Vagina (tissue), 2 donors: Measurements from ENCODE around the gene CLDN25.

ENCODE experiments used
- POLR2A ChIP-seq, 2 donors: fragments of 450-650 bp; IDR thresholded peaks; one replicate each; pipeline ENCODE4 v1.6.1; 2017; ENCODE audit warnings: antibody characterized with exemption in 2 of 2, mild to moderate bottlenecking in 2 of 2, moderate library complexity in 2 of 2
- TF ChIP-seq, protein P1 (sequence below), 3 experiments: fragments of 450-650 bp in 2 of 3; fragments of 200-600 bp in 1 of 3; sonication (generic) in 1 of 3; IDR thresholded peaks; one replicate each; pipeline ENCODE4 v1.5.1; 2017 to 2019; ENCODE audit warnings: antibody characterized with exemption in 3 of 3, mild to moderate bottlenecking in 2 of 3, moderate library complexity in 2 of 3

DNA sequence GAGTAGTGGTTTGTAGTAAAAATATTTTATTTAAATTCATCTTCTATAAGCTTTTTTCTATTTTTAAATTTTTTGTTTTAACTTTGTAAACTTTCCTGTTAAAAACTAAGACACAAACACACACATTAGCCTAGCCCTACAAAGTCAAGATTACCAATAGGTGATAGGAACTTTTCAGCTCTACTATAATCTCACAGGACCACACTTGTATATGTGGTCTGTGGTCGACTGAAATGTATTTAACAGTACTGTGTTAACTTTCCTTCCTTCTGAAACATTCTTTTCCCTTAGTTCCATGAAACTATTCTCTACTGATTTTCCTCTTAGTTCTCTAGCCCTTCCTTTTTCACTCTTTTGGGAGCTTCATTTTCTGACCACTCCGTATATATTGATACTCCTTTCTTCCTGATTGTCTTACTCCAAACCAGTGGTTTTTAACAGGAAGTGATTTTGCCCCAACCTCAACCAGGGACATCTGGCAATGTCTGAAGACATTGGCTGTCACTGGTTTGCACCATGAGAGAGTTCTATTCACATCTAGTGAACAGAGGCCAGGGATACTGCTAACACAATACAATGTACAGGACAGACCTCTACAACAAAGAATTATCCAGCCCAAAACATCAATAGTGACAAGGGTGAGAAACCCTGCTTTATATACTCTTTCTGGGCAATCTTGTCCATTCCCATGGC lies 14.9 kb upstream of the CLDN25 start:
- TF ChIP-seq POLR2A (IDR thresholded peaks at IDR 0.05), result no peak
- TF ChIP-seq, protein P1, sequence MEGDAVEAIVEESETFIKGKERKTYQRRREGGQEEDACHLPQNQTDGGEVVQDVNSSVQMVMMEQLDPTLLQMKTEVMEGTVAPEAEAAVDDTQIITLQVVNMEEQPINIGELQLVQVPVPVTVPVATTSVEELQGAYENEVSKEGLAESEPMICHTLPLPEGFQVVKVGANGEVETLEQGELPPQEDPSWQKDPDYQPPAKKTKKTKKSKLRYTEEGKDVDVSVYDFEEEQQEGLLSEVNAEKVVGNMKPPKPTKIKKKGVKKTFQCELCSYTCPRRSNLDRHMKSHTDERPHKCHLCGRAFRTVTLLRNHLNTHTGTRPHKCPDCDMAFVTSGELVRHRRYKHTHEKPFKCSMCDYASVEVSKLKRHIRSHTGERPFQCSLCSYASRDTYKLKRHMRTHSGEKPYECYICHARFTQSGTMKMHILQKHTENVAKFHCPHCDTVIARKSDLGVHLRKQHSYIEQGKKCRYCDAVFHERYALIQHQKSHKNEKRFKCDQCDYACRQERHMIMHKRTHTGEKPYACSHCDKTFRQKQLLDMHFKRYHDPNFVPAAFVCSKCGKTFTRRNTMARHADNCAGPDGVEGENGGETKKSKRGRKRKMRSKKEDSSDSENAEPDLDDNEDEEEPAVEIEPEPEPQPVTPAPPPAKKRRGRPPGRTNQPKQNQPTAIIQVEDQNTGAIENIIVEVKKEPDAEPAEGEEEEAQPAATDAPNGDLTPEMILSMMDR (IDR thresholded peaks at IDR 0.05), result no peak
